Neural progenitor cell (in vitro differentiated cells): ENCODE data around the gene IMP3.

Experiments
- CTCF ChIP-seq: fragments of 200-600 bp; sonication (generic); IDR thresholded peaks from 2 replicates; pipeline ENCODE4 v1.5.1; 2017; ENCODE audit warnings: antibody characterized with exemption, mild to moderate bottlenecking
- EZH2 ChIP-seq: fragments of 200-600 bp; sonication (generic); IDR thresholded peaks from 2 replicates; pipeline ENCODE4 v1.6.1; 2017; ENCODE audit warnings: antibody characterized with exemption, mild to moderate bottlenecking, moderate library complexity

GRCh38 chr15:75653347-75653913, 13.4 kb upstream of the IMP3 start:
- TF ChIP-seq CTCF (no peak), EZH2 (no peak)
